Neural cell (in vitro differentiated cells): Measurements from ENCODE around the gene CDH4.

ENCODE experiments used
- EP300 ChIP-seq: fragments of 450-650 bp; conservative IDR thresholded peaks from 2 replicates; pipeline ENCODE4 v1.6.1; 2014; ENCODE audit warnings: antibody characterized with exemption, mild to moderate bottlenecking, moderate library complexity; ENCODE audit not compliant: poor library complexity, severe bottlenecking
- EZH2 ChIP-seq: fragments of 200-600, 300-800 bp; shearing (Covaris generic), sonication (generic); IDR thresholded peaks from 2 replicates; pipeline ENCODE4 v1.6.1; 2014; ENCODE audit warnings: antibody characterized with exemption, low read length, borderline replicate concordance, mild to moderate bottlenecking; ENCODE audit not compliant: insufficient read depth, poor library complexity, severe bottlenecking
- MXI1 ChIP-seq: fragments of 450-650 bp; conservative IDR thresholded peaks from 2 replicates; pipeline ENCODE4 v1.6.1; 2014; ENCODE audit warnings: antibody characterized with exemption, mild to moderate bottlenecking; ENCODE audit not compliant: poor library complexity, severe bottlenecking
- POLR2AphosphoS5 ChIP-seq: IDR thresholded peaks from 2 replicates; pipeline ENCODE4 v1.6.1; 2012
- SMC3 ChIP-seq: fragments of 450-650 bp; conservative IDR thresholded peaks from 2 replicates; pipeline ENCODE4 v1.6.1; 2014; ENCODE audit warnings: antibody characterized with exemption, mild to moderate bottlenecking, moderate library complexity; ENCODE audit not compliant: poor library complexity
- TF ChIP-seq, protein P1 (sequence below): fragments of 450-650 bp; IDR thresholded peaks from 2 replicates; pipeline ENCODE4 v1.5.1; 2014; ENCODE audit warnings: antibody characterized with exemption, mild to moderate bottlenecking, moderate library complexity; ENCODE audit not compliant: poor library complexity, severe bottlenecking
- TF ChIP-seq, protein P2 (sequence below): IDR thresholded peaks from 2 replicates; pipeline ENCODE4 v1.6.1; 2012; ENCODE audit warnings: borderline replicate concordance

DNA sequence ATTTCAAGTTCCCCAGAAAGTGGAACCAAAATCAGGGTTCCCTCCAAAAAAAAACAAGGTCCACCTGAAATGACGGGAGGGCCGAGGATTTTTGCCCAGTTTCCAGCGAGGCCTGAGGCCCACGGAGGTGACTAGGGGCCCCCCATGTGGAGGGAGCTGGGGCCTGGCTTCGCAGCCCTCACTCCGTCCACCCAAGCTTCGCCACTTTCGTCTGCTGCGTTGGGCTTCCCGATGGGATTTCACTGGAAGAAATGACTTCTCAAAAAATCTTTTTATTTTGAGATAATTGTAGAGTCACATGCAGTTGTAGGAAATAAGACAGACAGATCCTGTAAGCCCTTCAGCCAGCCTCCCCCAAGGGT lies 605.3 kb downstream of the CDH4 start:
- TF ChIP-seq, protein P1, sequence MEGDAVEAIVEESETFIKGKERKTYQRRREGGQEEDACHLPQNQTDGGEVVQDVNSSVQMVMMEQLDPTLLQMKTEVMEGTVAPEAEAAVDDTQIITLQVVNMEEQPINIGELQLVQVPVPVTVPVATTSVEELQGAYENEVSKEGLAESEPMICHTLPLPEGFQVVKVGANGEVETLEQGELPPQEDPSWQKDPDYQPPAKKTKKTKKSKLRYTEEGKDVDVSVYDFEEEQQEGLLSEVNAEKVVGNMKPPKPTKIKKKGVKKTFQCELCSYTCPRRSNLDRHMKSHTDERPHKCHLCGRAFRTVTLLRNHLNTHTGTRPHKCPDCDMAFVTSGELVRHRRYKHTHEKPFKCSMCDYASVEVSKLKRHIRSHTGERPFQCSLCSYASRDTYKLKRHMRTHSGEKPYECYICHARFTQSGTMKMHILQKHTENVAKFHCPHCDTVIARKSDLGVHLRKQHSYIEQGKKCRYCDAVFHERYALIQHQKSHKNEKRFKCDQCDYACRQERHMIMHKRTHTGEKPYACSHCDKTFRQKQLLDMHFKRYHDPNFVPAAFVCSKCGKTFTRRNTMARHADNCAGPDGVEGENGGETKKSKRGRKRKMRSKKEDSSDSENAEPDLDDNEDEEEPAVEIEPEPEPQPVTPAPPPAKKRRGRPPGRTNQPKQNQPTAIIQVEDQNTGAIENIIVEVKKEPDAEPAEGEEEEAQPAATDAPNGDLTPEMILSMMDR = no peak
- TF ChIP-seq, protein P2, sequence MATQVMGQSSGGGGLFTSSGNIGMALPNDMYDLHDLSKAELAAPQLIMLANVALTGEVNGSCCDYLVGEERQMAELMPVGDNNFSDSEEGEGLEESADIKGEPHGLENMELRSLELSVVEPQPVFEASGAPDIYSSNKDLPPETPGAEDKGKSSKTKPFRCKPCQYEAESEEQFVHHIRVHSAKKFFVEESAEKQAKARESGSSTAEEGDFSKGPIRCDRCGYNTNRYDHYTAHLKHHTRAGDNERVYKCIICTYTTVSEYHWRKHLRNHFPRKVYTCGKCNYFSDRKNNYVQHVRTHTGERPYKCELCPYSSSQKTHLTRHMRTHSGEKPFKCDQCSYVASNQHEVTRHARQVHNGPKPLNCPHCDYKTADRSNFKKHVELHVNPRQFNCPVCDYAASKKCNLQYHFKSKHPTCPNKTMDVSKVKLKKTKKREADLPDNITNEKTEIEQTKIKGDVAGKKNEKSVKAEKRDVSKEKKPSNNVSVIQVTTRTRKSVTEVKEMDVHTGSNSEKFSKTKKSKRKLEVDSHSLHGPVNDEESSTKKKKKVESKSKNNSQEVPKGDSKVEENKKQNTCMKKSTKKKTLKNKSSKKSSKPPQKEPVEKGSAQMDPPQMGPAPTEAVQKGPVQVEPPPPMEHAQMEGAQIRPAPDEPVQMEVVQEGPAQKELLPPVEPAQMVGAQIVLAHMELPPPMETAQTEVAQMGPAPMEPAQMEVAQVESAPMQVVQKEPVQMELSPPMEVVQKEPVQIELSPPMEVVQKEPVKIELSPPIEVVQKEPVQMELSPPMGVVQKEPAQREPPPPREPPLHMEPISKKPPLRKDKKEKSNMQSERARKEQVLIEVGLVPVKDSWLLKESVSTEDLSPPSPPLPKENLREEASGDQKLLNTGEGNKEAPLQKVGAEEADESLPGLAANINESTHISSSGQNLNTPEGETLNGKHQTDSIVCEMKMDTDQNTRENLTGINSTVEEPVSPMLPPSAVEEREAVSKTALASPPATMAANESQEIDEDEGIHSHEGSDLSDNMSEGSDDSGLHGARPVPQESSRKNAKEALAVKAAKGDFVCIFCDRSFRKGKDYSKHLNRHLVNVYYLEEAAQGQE = no peak
- TF ChIP-seq POLR2AphosphoS5 (no peak), EP300 (no peak), EZH2 (no peak), MXI1 (no peak), SMC3 (no peak)
